Hepatocyte (in vitro differentiated cells): ENCODE measurements around the gene SOX6.

Source experiments
- CTCF ChIP-seq: fragments of 200-600 bp; sonication (generic); IDR thresholded peaks from 2 replicates; pipeline ENCODE4 v1.5.1; 2016; ENCODE audit warnings: antibody characterized with exemption, mild to moderate bottlenecking; ENCODE audit not compliant: poor library complexity
- EZH2 ChIP-seq: fragments of 200-600 bp; sonication (generic); IDR thresholded peaks from 2 replicates; pipeline ENCODE4 v1.6.1; 2016; ENCODE audit warnings: antibody characterized with exemption, mild to moderate bottlenecking, borderline replicate concordance

DNA sequence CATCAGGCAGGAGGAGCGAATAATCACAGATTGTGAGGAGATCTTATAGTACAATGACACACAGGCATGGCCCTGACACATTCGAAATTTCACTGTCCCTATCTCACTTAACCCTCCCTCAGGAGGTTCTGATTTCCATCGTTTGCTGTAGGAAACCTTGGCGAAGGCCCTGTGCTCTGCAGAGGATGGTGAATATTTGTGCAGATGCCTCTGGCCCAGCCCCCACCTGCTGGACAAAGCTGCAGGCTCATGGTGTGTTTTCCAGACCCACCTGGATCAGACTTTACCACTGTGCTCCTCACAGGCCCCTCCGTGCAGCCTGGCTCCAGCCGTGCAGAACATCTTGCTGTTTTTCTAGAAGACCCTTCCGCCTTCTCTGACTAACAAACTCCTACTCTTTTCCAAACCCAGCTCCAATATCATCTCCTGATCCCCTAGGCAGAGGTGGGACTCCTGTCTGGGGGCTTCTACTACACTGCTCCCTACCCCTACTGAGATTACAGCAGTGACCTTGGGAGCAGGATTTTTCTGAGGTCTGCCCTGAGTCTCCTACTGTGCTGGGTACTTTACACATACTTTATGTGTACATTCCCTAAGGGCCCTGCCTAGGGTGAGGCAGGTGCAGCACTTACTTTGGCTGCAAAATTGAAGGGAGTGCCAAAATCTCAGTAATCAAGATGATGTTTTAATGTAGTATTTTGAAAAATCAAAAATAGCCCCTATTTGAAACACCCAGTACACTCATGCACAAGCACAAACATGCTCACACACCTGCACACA is 412.7 kb downstream of the SOX6 start:
- TF ChIP-seq CTCF (no peak), EZH2 (no peak)
